H9 (cell line): Measurements from ENCODE around the gene NRXN3. TPM values are rescaled to one million over a fixed set of nuclear protein-coding genes. Genes with fewer than 3 reads are reported as not detected.

Experiments used
- DNase-seq: peaks from one replicate; pipeline ENCODE4 v3.0.0-alpha.2; 2017
- H2AFZ ChIP-seq: one replicate; pipeline ENCODE4 v1.6.1; 2013; ENCODE audit warnings: mild to moderate bottlenecking, low read length, control low read depth, moderate library complexity
- H2AK5ac ChIP-seq: 2 replicates; pipeline ENCODE4 v1.6.1; 2013; ENCODE audit warnings: low read length, control low read depth, mixed read lengths; ENCODE audit not compliant: insufficient read length
- H2BK120ac ChIP-seq: one replicate; pipeline ENCODE4 v1.6.1; 2013; ENCODE audit warnings: low read depth, mild to moderate bottlenecking, low read length, control low read depth, inconsistent platforms; ENCODE audit not compliant: poor library complexity, severe bottlenecking
- H2BK12ac ChIP-seq: 2 replicates; pipeline ENCODE4 v1.6.1; 2013; ENCODE audit warnings: low read length, control low read depth, mixed read lengths, low read depth; ENCODE audit not compliant: insufficient read length
- H2BK15ac ChIP-seq: 2 replicates; pipeline ENCODE4 v1.6.1; 2013; ENCODE audit warnings: low read depth, low read length, control low read depth
- H2BK20ac ChIP-seq: one replicate; pipeline ENCODE4 v1.6.1; 2013; ENCODE audit warnings: low read depth, mild to moderate bottlenecking, low read length, control low read depth, inconsistent platforms; ENCODE audit not compliant: poor library complexity, severe bottlenecking
- H2BK5ac ChIP-seq: 2 replicates; pipeline ENCODE4 v1.6.1; 2013; ENCODE audit warnings: low read length, control low read depth, mixed read lengths; ENCODE audit not compliant: insufficient read length
- H3K14ac ChIP-seq: 2 replicates; pipeline ENCODE4 v1.6.1; 2013; ENCODE audit warnings: low read length, control low read depth; ENCODE audit not compliant: insufficient read depth
- H3K18ac ChIP-seq: 2 replicates; pipeline ENCODE4 v1.6.1; 2013; ENCODE audit warnings: low read depth, mild to moderate bottlenecking, mixed read lengths, low read length, control low read depth; ENCODE audit not compliant: insufficient read length
- H3K23ac ChIP-seq: 2 replicates; pipeline ENCODE4 v1.6.1; 2013; ENCODE audit warnings: low read length, control low read depth, mixed read lengths, low read depth; ENCODE audit not compliant: insufficient read length
- H3K23me2 ChIP-seq: 2 replicates; pipeline ENCODE4 v1.6.1; 2013; ENCODE audit warnings: low read depth, mild to moderate bottlenecking, mixed read lengths, low read length, control low read depth; ENCODE audit not compliant: insufficient read length, poor library complexity, severe bottlenecking
- H3K27ac ChIP-seq: 2 replicates; pipeline ENCODE4 v1.5.1; 2013; ENCODE audit warnings: low read length, control low read depth, mixed read lengths, low read depth; ENCODE audit not compliant: insufficient read length
- H3K27me3 ChIP-seq: 2 replicates; pipeline ENCODE4 v1.6.1; 2013; ENCODE audit warnings: low read length, control low read depth, inconsistent platforms; ENCODE audit not compliant: insufficient read depth
- H3K4ac ChIP-seq: 2 replicates; pipeline ENCODE4 v1.6.1; 2013; ENCODE audit warnings: low read depth, mild to moderate bottlenecking, control low read depth, inconsistent platforms, low read length, moderate library complexity
- H3K4me1 ChIP-seq: 2 replicates; pipeline ENCODE4 v1.6.1; 2013; ENCODE audit warnings: low read length, control low read depth, inconsistent platforms; ENCODE audit not compliant: insufficient read depth
- H3K4me2 ChIP-seq: 2 replicates; pipeline ENCODE4 v1.6.1; 2013; ENCODE audit warnings: low read length, control low read depth, mixed read lengths; ENCODE audit not compliant: insufficient read length, insufficient read depth
- H3K56ac ChIP-seq: 2 replicates; pipeline ENCODE4 v1.6.1; 2013; ENCODE audit warnings: low read depth, mild to moderate bottlenecking, mixed read lengths, low read length, control low read depth; ENCODE audit not compliant: insufficient read length
- H3K79me1 ChIP-seq: 2 replicates; pipeline ENCODE4 v1.6.1; 2013; ENCODE audit warnings: low read depth, mild to moderate bottlenecking, moderate library complexity, low read length, control low read depth, inconsistent platforms; ENCODE audit not compliant: insufficient read depth, poor library complexity, severe bottlenecking
- H3K79me2 ChIP-seq: 2 replicates; pipeline ENCODE4 v1.6.1; 2013; ENCODE audit warnings: low read length, control low read depth, inconsistent platforms; ENCODE audit not compliant: insufficient read depth
- H3K9ac ChIP-seq: 2 replicates; pipeline ENCODE4 v1.6.1; 2013; ENCODE audit warnings: low read length, control low read depth, mixed read lengths; ENCODE audit not compliant: insufficient read length; ENCODE audit errors: extremely low read depth
- H3K9me3 ChIP-seq: one replicate; pipeline ENCODE4 v1.6.1; 2013; ENCODE audit warnings: low read depth, low read length, inconsistent platforms; ENCODE audit not compliant: control insufficient read depth
- H3T11ph ChIP-seq: one replicate; pipeline ENCODE4 v1.6.1; 2013; ENCODE audit warnings: mild to moderate bottlenecking, low read length, control low read depth, inconsistent platforms
- H4K20me1 ChIP-seq: one replicate; pipeline ENCODE4 v1.6.1; 2013; ENCODE audit not compliant: control insufficient read depth, insufficient read length, insufficient read depth
- H4K5ac ChIP-seq: 2 replicates; pipeline ENCODE4 v1.6.1; 2013; ENCODE audit warnings: low read depth, mild to moderate bottlenecking, mixed read lengths, low read length, control low read depth; ENCODE audit not compliant: insufficient read length
- H4K8ac ChIP-seq: replicated peaks from 2 replicates; pipeline ENCODE4 v1.6.1; 2013; ENCODE audit warnings: low read length, control low read depth, mixed read lengths, low read depth; ENCODE audit not compliant: insufficient read length
- H4K91ac ChIP-seq: 2 replicates; pipeline ENCODE4 v1.6.1; 2013; ENCODE audit warnings: low read depth, mild to moderate bottlenecking, moderate library complexity, mixed read lengths, low read length, control low read depth; ENCODE audit not compliant: insufficient read length
- H3K27ac Mint-ChIP-seq, 3 experiments: 2 replicates in 2 of 3; 3 replicates in 1 of 3; pipeline ENCODE4 v1.8.0; 2020 to 2021; ENCODE audit warnings: mixed read lengths in 3 of 3, mild to moderate bottlenecking in 1 of 3, moderate library complexity in 1 of 3
- H3K27me3 Mint-ChIP-seq: 2 replicates; pipeline ENCODE4 v1.8.0; 2021; ENCODE audit warnings: low read depth, mild to moderate bottlenecking, moderate library complexity, mixed read lengths
- H3K36me3 Mint-ChIP-seq, 3 experiments: 2 replicates in 2 of 3; 3 replicates in 1 of 3; pipeline ENCODE4 v1.8.0; 2020 to 2021; ENCODE audit warnings: low read depth in 3 of 3, mixed read lengths in 3 of 3; ENCODE audit not compliant: insufficient read depth in 1 of 3
- H3K4me1 Mint-ChIP-seq, 2 experiments: 2 replicates each; pipeline ENCODE4 v1.8.0; 2020; ENCODE audit warnings: mixed read lengths in 2 of 2
- H3K4me3 Mint-ChIP-seq, 2 experiments: 2 replicates in 1 of 2; 3 replicates in 1 of 2; pipeline ENCODE4 v1.8.0; 2020 to 2021; ENCODE audit warnings: mild to moderate bottlenecking in 2 of 2, mixed read lengths in 2 of 2, moderate library complexity in 1 of 2
- H3K9me3 Mint-ChIP-seq, 2 experiments: 2 replicates in 1 of 2; 3 replicates in 1 of 2; pipeline ENCODE4 v1.8.0; 2020; ENCODE audit warnings: mild to moderate bottlenecking in 2 of 2, mixed read lengths in 2 of 2, moderate library complexity in 1 of 2
- WGBS: extraction: QIAGEN DNeasy Blood & Tissue Kit; methylation state at CpG from one replicate; pipeline ENCODE4 v1.1.7; 2013; ENCODE audit warnings: missing lambda C conversion rate, low lambda C conversion rate, mixed read lengths; ENCODE audit not compliant: insufficient read length; ENCODE audit errors: extremely low coverage; 5-methylcytosine and 5-hydroxymethylcytosine counted together
- total RNA-seq: library from RNA; stranded (reverse); gene quantifications from 2 replicates; pipeline ENCODE4 v1.2.1, GENCODE V29; 2021
- TF ChIP-seq, protein P1 (sequence below): fragments of 200-600 bp; sonication (generic); conservative IDR thresholded peaks from 3 replicates; pipeline ENCODE4 v1.8.0; 2021; ENCODE audit warnings: antibody characterized with exemption, mild to moderate bottlenecking

NRXN3 gene
- total RNA-seq, 1 experiment from 2014 or later = 1.8 TPM

DNA sequence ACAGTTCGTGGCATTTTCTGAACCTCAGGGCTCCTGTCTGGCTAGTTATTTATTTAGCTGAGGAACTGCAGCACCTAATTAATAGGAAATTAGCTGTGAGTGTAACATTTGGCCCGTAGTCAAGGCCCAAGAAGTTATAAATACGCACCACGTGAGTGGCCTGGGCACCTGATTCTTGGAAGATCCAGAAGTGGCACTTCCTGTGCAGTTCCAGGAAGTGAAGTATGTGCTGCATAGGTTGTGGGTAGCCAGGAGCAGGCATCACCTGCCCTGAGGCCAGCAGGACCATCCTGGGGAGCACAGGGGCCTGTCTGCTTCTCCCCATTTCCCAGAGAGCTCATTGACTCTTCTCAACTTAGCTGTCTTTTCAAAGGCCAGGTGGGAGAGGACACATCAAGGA lies 255.6 kb downstream of the NRXN3 start:
- Histone ChIP-seq H2BK120ac (no peak overlapping the region), H2BK20ac (no peak overlapping the region)

More for the DNA sequence above, 255.6 kb downstream of the NRXN3 start:
- no peak overlapping the region for H3K18ac ChIP-seq
- no peak overlapping the region for H3K56ac ChIP-seq
- no peak overlapping the region for H2AFZ ChIP-seq
- H3K27ac ChIP-seq = no peak overlapping the region
- no peak overlapping the region for H3T11ph ChIP-seq
- no peak overlapping the region for H3K23ac ChIP-seq
- no peaks in the 10 kb centered on the region for H3K79me1 ChIP-seq
- no peak overlapping the region for H3K4me2 ChIP-seq
- H4K91ac ChIP-seq = no peak overlapping the region
- no peak overlapping the region for H2BK15ac ChIP-seq
- H4K5ac ChIP-seq = no peak overlapping the region
- H3K79me2 ChIP-seq = no peaks in the 10 kb centered on the region
- no peak for DNase-seq
- peaks cover 0 to 4% of the 10 kb centered on the region in 2 experiments; a peak in 1 of 4 replicates for H3K4me1 Mint-ChIP-seq
- H3K14ac ChIP-seq = no peak overlapping the region
- no peaks in the 10 kb centered on the region for H3K27me3 ChIP-seq
- no peak overlapping the region for H2AK5ac ChIP-seq
- no peak overlapping the region for H3K9ac ChIP-seq
- no peaks in the 10 kb centered on the region for H3K23me2 ChIP-seq
- no CpG with 5 or more reads among the region's 4 CpGs for WGBS
- no peak overlapping the region for H3K4ac ChIP-seq
- no peaks in the 10 kb centered on the region; the same call in 1 of the 2 replicates for H3K4me1 ChIP-seq
- H3K9me3 Mint-ChIP-seq = no peaks in the 10 kb centered on the region
- H2BK12ac ChIP-seq = no peak overlapping the region
- H3K27ac Mint-ChIP-seq = no peak overlapping the region
- no peaks in the 10 kb centered on the region for H3K9me3 ChIP-seq
- no peak overlapping the region for H3K4me3 Mint-ChIP-seq
- H4K20me1 ChIP-seq = no peaks in the 10 kb centered on the region
- TF ChIP-seq, protein P1, sequence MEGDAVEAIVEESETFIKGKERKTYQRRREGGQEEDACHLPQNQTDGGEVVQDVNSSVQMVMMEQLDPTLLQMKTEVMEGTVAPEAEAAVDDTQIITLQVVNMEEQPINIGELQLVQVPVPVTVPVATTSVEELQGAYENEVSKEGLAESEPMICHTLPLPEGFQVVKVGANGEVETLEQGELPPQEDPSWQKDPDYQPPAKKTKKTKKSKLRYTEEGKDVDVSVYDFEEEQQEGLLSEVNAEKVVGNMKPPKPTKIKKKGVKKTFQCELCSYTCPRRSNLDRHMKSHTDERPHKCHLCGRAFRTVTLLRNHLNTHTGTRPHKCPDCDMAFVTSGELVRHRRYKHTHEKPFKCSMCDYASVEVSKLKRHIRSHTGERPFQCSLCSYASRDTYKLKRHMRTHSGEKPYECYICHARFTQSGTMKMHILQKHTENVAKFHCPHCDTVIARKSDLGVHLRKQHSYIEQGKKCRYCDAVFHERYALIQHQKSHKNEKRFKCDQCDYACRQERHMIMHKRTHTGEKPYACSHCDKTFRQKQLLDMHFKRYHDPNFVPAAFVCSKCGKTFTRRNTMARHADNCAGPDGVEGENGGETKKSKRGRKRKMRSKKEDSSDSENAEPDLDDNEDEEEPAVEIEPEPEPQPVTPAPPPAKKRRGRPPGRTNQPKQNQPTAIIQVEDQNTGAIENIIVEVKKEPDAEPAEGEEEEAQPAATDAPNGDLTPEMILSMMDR = no peak
- no peaks in the 10 kb centered on the region for H3K36me3 Mint-ChIP-seq
- H3K27me3 Mint-ChIP-seq = no peaks in the 10 kb centered on the region
- H2BK5ac ChIP-seq = no peak overlapping the region
- no peak overlapping the region for H4K8ac ChIP-seq
